HG03439 (cell line): Measurements from ENCODE around the gene GPR32.
"Not testable (repeated sequence)": the region's sequence is repeated elsewhere in the genome, so short reads cannot be mapped to it uniquely, and the experiment has no call there.

Experiments used
- ATAC-seq: cut with Tn5 transposase; IDR thresholded peaks from one replicate; pipeline ENCODE4 v1.9.1; 2021; ENCODE audit warnings: mild to moderate bottlenecking, moderate library complexity; ENCODE audit not compliant: unreplicated experiment

GPR32 gene

GRCh38 chr19:50797781-50798658, 27.8 kb downstream of the GPR32 start:
- no peak for ATAC-seq

DNA sequence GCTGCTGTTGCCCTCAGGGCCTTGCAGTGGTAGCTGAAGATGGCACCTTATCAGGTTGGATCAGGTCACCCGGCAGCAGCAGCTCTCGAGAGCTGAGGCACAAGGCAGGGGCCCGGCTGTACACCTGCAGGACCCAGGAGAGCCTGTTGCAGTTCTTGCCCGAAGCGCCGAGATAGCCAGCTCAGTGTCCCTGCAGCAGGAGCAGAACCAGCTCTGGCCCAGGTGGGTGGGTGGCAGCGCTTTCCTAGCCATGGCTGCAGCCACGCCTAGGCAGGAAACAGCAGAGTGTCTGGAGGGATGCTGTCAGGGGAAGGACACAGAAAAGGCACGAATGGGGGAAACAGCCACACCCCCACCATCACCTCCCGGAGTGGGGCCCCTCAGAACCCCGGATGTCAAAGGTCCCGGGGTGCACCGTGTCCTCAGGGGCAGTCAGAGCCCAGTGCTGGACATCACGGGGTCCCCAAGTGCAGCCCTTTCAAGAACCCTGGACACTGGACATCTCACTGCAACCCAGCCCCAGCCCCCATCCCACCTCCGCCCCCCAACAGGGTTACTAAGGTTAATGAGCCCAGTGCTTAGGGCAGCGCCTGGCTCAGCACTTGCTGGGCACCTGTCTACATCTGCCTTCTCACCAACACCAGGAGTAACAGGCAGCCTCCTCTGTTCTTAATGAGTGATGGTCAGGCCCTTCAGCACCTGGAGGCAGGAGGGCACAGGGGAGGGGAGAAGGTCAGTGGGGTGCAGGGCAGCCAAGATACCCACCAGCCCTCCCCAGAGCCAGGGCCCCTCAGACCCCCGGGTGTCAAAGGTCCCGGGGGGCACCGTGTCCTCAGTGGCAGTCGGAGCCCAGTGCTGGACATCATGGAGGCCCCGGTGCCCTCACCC, 28.6 kb downstream of the GPR32 start:
- no peak for ATAC-seq

DNA sequence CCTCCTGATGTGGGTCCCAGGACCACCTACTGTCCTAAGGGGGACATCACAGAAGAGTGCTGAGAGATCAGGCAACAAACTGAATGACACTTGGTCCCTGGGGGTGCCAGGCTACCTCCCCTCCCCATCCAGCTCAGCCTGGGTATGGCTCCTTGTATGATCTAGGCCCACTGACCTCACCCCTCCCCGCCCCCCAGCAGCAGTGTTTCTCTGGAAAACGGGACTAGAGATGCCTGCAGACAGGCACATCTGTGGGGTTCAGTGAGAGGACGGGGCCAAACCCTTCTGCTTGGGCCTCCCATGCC, 29.2 kb downstream of the GPR32 start:
- no peak for ATAC-seq

- no peak for ATAC-seq
Observed at GRCh38 chr19:50801107-50801506, 30.8 kb downstream of the GPR32 start.

DNA sequence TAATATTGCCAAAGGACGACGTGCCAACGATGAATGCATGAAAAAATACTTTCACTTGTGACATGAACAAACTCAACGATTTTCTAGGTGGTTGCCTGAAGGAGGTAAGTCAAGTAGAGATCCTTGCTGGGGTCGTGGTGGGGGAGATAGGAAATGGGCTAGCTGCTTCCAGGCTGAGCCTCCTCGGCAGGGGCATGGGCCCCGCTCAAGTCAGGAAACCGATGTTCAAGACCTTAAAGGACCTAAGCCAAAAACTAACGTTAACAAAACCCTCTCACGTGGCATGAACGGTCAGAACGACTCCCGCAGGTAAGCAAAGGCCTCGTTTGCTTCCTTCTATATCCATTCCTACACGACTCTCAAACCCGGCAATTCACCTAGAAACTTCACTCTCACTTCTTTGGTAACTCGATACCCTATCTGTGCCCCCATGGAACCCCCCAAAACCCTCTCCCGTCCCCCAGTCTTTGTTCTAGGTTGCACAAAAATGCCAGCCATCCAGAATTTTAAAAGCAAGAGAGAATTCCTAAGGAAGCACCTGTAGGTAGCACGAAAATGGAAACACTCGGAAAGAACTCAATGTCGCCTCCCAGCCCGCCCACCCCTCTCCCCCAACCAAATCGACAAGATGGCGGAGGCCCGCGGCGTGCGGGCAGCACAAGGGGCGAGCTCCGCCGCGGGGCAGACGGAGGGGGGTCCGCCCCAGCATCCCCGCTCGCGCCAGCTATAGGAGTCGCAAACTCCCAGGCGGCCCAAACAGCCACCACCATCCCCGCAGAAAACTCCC, 33.6 kb downstream of the GPR32 start:
- no peak for ATAC-seq

DNA sequence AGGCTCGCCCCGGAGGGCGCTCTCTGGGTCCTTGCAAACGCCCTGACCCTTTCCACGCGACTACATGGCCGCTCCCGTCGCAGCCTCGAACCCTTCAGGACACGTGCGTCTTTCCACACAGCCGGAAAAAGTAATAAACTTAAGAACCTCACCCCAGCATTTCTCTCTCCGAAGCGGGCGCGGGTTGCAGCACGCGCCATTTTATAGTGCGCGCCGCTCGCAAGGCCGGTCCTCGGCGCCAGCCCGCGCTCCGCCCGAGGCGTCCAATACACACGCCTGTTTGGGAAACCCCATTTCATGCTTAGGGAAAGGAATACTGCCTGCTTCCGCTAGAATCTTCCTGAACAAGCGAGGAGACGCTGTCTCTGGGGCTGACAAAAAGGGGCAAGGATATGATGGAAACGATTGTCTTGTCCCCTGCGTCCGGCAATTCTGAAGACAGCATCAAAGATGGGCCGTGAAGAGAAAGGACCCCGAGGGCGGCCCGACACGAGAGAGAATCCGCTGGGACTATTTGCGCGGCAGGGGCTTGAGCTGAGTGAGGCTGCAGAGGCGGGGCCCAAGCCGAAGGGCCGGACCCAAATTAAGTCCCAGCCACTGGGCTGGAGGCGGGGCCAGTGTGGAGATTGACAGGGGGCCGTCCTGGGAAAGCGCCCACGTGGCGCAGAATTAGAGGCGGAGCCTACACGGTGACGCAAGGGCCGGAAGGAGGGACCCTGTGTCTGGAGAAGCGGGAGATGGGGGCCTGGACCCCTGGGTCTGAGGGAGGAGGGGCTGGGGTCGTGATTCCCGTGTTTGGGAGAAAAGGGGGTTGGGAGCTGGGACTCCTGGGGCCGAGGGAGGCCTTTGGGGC, 34.4 kb downstream of the GPR32 start:
- ATAC-seq, result peak; percentile 94

- no peak for ATAC-seq
Observed at GRCh38 chr19:50808856-50809255, 38.6 kb downstream of the GPR32 start.

DNA sequence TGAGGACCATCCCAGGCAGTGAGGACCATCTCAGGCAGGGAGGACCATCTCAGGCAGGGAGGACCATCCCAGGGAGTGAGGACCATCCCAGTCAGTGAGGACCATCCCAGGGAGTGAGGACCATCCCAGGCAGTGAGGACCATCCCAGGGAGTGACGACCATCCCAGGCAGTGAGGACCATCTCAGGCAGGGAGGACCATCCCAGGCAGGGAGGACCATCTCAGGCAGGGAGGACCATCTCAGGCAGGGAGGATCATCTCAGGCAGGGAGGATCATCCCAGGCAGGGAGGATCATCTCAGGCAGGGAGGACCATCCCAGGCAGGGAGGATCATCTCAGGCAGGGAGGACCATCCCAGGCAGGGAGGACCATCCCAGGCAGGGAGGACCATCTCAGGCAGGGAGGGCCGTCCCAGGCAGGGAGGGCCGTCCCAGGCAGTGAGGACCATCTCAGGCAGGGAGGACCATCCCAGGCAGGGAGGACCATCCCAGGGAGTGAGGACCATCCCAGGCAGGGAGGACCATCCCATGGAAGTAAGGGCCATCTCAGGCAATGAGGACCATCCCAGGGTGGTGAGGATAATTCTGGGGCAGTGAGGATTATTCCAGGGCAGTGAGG, 41.5 kb downstream of the GPR32 start:
- ATAC-seq, result not testable (repeated sequence)

- ATAC-seq, result no peak
Observed at GRCh38 chr19:50812474-50812873, 42.2 kb downstream of the GPR32 start.

DNA sequence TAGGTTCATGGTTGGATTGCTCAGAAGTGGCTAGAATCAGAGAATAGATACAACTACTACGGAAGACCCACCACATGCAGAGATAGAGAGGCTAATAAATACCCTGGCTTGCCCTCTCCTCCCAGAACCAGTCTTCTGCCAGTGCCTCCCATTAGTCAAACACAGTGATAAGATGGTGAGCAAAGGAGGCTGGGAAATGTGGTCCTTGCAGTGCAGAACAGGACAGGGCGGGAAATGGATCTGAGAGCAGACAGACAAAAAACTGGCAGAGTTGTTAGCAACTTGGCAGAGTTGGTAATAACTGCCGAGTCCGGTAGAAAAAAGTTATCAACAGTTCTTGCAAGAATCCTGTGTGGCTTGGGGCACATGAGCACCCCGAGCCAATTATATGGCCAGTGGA, 44.6 kb downstream of the GPR32 start:
- ATAC-seq, result no peak

GRCh38 chr19:50815439-50815838, 45.2 kb downstream of the GPR32 start:
- ATAC-seq, result no peak

DNA sequence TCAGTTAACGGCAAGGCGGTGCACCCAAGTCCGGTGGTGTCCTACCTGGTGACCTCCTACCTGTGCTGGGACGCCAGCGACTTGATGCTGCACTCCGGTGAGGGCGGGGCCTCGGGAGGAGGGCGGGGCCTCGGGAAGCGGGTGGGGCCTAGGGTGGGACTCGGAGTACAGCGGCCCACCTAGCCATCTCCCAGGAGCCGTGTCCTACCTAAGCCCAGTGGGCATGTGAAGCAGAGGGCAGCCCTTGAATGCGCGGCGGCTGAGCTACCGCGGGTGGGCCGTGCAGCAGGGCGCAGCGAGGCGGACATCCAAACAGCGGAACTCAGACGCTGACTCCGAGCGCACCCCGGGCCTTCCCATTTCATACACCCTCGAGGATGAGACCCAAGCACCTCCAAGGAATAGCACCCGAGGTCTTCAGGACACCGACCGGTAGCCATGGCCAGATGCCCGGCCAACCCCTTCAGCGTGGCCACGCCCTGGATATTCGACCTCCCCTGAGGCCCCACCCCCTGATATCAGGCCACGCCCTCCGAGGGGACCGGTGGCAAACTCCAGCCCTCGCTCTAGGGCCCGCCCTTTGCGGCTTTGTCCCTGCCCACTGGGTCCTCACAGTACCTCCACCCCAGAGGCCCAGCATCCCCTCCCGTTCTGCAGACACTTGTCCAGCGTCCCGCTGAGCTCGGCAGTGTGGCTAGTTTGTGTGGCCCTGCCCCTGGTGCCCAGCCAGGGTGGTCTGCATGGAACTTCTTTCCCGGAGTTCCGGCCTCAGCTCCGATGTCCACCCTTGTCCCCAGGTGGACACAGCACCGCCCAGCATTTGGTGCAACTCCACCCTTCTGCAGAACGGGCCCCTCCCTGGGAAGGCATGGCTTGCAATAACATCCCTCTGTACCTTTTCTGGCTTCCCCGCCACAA, 47.9 kb downstream of the GPR32 start:
- ATAC-seq, result peak; percentile 52

GRCh38 chr19:50818859-50819472, 48.7 kb downstream of the GPR32 start:
- ATAC-seq, result no peak

- no peak for ATAC-seq
Observed at GRCh38 chr19:50819636-50820035, 49.4 kb downstream of the GPR32 start.

DNA sequence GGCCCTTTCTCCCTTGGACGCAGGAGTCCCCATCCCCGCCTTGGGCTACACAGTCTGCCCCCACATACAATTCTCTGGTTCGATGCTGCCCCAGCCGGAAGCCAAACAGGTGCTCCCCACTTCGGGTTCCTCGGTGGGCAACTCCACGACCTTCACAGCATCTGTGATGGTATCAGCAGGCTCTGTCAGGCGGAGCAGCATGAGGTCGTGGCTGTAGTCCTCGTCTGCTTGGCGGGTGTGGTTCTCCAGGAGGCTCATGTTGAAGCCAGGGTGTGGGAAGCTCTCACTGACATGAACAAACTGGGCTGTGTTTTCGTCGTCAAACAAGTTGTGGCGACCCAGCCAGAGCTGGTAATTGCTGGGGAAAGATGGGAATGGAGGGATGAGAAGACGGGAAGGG, 49.8 kb downstream of the GPR32 start:
- ATAC-seq, result no peak

DNA sequence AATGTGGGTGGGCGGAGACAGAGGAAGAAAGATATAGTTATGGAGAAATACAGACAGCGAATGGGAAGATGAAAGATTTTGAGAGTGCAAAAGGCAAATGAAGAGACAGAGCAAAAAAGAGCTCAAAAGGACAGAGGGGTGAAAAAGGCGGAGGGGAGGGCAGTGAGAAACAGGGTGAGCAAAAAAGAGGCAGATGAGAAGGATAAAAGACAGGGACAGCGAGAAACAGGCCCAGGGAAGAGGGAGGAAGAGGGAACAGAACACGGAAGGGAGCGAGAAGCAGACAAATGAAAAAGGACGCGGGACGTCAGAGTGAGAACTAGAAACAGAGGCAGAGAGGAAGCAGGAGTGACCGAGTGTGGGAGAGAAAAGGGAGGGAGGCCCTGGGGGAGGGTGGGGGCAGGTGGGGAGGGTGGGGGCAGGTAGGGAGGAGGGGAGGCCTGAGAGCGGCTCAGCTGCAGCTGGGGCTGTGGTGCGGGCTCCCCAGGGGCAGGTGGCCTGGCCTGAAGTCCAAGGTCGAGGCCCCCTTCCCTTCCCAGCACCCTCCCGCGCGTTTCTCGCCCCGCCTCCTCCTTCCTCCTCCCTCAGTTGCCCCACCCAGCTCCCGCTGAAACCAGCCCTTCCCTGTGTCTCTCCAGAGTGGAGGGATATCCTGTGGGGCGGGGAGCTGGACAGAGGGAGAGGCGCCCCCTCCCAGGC, 50.4 kb downstream of the GPR32 start:
- ATAC-seq, result no peak

DNA sequence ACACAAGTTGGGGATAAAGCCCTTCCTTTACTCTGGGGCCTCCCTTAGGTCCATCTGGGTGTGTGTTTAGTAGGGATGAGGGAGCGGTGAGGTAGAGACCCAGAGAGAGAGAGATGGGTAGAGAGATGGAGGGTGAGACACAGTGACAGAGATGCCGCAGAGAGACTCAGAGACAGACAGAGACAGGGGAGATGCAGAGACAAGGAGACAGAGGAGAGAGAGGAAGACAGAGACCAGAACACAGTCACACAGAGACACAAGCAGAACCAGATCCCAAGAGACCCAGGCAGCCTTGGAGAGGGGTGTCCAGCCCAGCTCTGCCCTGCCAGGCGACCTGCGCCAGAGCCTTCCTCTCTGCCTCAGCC, 51.0 kb downstream of the GPR32 start:
- no peak for ATAC-seq
